ENCODE measurements around the gene CHRM2. TPM values are rescaled to one million over a fixed set of nuclear protein-coding genes. Genes with fewer than 3 reads are reported as not detected.

The CHRM2 gene
- total RNA-seq, 1 donor from 2014 or later = 0.06 TPM

- no peak for DNase-seq (ENCODE audit: low read depth)
- no peak overlapping the region for H3K4me3 ChIP-seq (ENCODE audit: low read depth, low read length)
- no peak for TF ChIP-seq CTCF (conservative IDR thresholded peaks at IDR 0.05; ENCODE audit: low read depth, low read length)
Observed at GRCh38 chr7:137000621-137001020, 132.2 kb downstream of the CHRM2 start.

GRCh38 chr7:137001041-137001440 is 132.6 kb downstream of the CHRM2 start:
- H3K4me3 ChIP-seq (ENCODE audit: low read depth, low read length) = no peak overlapping the region
- no peak for DNase-seq (ENCODE audit: low read depth)
- no peak for TF ChIP-seq CTCF (conservative IDR thresholded peaks at IDR 0.05; ENCODE audit: low read depth, low read length)

- TF ChIP-seq CTCF (conservative IDR thresholded peaks at IDR 0.05; ENCODE audit: low read depth, low read length) = no peak
- H3K4me3 ChIP-seq (ENCODE audit: low read depth, low read length) = no peak overlapping the region
- no peak for DNase-seq (ENCODE audit: low read depth)
Observed at GRCh38 chr7:137001478-137001877, 133.0 kb downstream of the CHRM2 start.

- no peak for DNase-seq (ENCODE audit: low read depth)
- TF ChIP-seq CTCF (conservative IDR thresholded peaks at IDR 0.05; ENCODE audit: low read depth, low read length) = no peak
- H3K4me3 ChIP-seq (ENCODE audit: low read depth, low read length) = no peak overlapping the region
Observed at GRCh38 chr7:137003086-137003485, 134.6 kb downstream of the CHRM2 start.

- DNase-seq (ENCODE audit: low read depth) = no peak
- no peak overlapping the region for H3K4me3 ChIP-seq (ENCODE audit: low read depth, low read length)
- TF ChIP-seq CTCF (conservative IDR thresholded peaks at IDR 0.05; ENCODE audit: low read depth, low read length) = no peak
Observed at GRCh38 chr7:137003566-137003965, 135.1 kb downstream of the CHRM2 start.

- TF ChIP-seq CTCF (conservative IDR thresholded peaks at IDR 0.05; ENCODE audit: low read depth, low read length) = no peak
- DNase-seq (ENCODE audit: low read depth) = no peak
- H3K4me3 ChIP-seq (ENCODE audit: low read depth, low read length) = no peak overlapping the region
Observed at GRCh38 chr7:137005873-137006272, 137.4 kb downstream of the CHRM2 start.

- DNase-seq (ENCODE audit: low read depth) = no peak
- no peak overlapping the region for H3K4me3 ChIP-seq (ENCODE audit: low read depth, low read length)
- no peak for TF ChIP-seq CTCF (conservative IDR thresholded peaks at IDR 0.05; ENCODE audit: low read depth, low read length)
Observed at GRCh38 chr7:137006293-137006692, 137.8 kb downstream of the CHRM2 start.
